ENCODE results near the gene NOC3L.

NOC3L gene

GRCh38 chr10:94358480-94358879 is 4.3 kb downstream of the NOC3L start (continued):
- TF ChIP-seq ZNF518A (tag by site-specific recombination; conservative IDR thresholded peaks at IDR 0.05; ENCODE audit: low read depth) (no peak), ZNF530 (tag by site-specific recombination; IDR thresholded peaks at IDR 0.05; ENCODE audit: low read depth) (no peak), ZNF148 (tag by site-specific recombination; IDR thresholded peaks at IDR 0.05; ENCODE audit: borderline replicate concordance) (no peak), ZNF624 (tag by site-specific recombination; IDR thresholded peaks at IDR 0.05) (no peak), ZNF266 (tag by site-specific recombination; IDR thresholded peaks at IDR 0.05; ENCODE audit: low read depth) (no peak), ZBTB20 (tag by site-specific recombination; IDR thresholded peaks at IDR 0.05) (no peak), KLF16 (tag by site-specific recombination; IDR thresholded peaks at IDR 0.05) (no peak), ZNF555 (tag by site-specific recombination; conservative IDR thresholded peaks at IDR 0.05) (no peak), ZNF621 (tag by site-specific recombination; IDR thresholded peaks at IDR 0.05) (no peak), ZNF423 (tag by site-specific recombination; IDR thresholded peaks at IDR 0.05) (no peak), ZNF19 (tag by site-specific recombination; IDR thresholded peaks at IDR 0.05; ENCODE audit: low read depth) (no peak), ZXDB (tag by site-specific recombination; IDR thresholded peaks at IDR 0.05) (peak; percentile 64), ZBTB1 (tag by site-specific recombination; IDR thresholded peaks at IDR 0.05) (peak; percentile 47; the same call in 1 of the 2 replicates), ZNF580 (tag by site-specific recombination; IDR thresholded peaks at IDR 0.05) (no peak), ZNF677 (tag by site-specific recombination; IDR thresholded peaks at IDR 0.05) (no peak), ZNF174 (tag by site-specific recombination; IDR thresholded peaks at IDR 0.05) (no peak), ZNF48 (tag by site-specific recombination; IDR thresholded peaks at IDR 0.05) (no peak), KLF9 (tag by site-specific recombination; IDR thresholded peaks at IDR 0.05; ENCODE audit: low read depth) (no peak), ZSCAN23 (tag by site-specific recombination; IDR thresholded peaks at IDR 0.05) (no peak), ZNF426 (tag by site-specific recombination; IDR thresholded peaks at IDR 0.05) (no peak), ZNF596 (tag by site-specific recombination; IDR thresholded peaks at IDR 0.05) (no peak), ZNF610 (tag by site-specific recombination; IDR thresholded peaks at IDR 0.05; ENCODE audit: borderline replicate concordance) (no peak), KLF7 (tag by site-specific recombination; IDR thresholded peaks at IDR 0.05; ENCODE audit: borderline replicate concordance) (no peak), ZNF280C (tag by site-specific recombination; IDR thresholded peaks at IDR 0.05) (no peak), PRDM6 (tag by site-specific recombination; IDR thresholded peaks at IDR 0.05) (no peak), IKZF3 (tag by site-specific recombination; IDR thresholded peaks at IDR 0.05) (no peak), ZNF24 (tag by site-specific recombination; IDR thresholded peaks at IDR 0.05) (peak; percentile 83), ZNF777 (tag by site-specific recombination; IDR thresholded peaks at IDR 0.05; ENCODE audit: borderline replicate concordance) (no peak), SCRT2 (tag by site-specific recombination; IDR thresholded peaks at IDR 0.05) (no peak), ZNF121 (tag by site-specific recombination; IDR thresholded peaks at IDR 0.05) (no peak), ZNF701 (tag by site-specific recombination; IDR thresholded peaks at IDR 0.05) (no peak)

All from HEK293 (cell line).